ENCODE results near the gene LARP4B.

LARP4B gene

GRCh38 chr10:896982-897381 lies 34.5 kb downstream of the LARP4B start:
- peaks cover 0 to 3% of the 10 kb centered on the region in 2 experiments; a peak in 2 of 3 replicates for H3K36me3 ChIP-seq (ENCODE audit: control insufficient read depth in 2 of 2, insufficient read depth in 1 of 2, low read length in 2 of 2)
- H3K9me3 ChIP-seq (ENCODE audit: control insufficient read depth, insufficient read depth, low read depth, low read length): no peaks in the 10 kb centered on the region
- no peak for TF ChIP-seq OVOL3 (tag by site-specific recombination; IDR thresholded peaks at IDR 0.05)
- TF ChIP-seq ZBTB8A (tag by site-specific recombination; IDR thresholded peaks at IDR 0.05): no peak
- no peak for TF ChIP-seq ZBTB26 (tag by site-specific recombination; optimal IDR thresholded peaks at IDR 0.05)
- TF ChIP-seq ZNF426 (tag by site-specific recombination; IDR thresholded peaks at IDR 0.05): no peak
- TF ChIP-seq ZNF423 (tag by site-specific recombination; IDR thresholded peaks at IDR 0.05): no peak
- no peak for TF ChIP-seq ZNF843 (tag by site-specific recombination; IDR thresholded peaks at IDR 0.05)
- TF ChIP-seq, protein P1, sequence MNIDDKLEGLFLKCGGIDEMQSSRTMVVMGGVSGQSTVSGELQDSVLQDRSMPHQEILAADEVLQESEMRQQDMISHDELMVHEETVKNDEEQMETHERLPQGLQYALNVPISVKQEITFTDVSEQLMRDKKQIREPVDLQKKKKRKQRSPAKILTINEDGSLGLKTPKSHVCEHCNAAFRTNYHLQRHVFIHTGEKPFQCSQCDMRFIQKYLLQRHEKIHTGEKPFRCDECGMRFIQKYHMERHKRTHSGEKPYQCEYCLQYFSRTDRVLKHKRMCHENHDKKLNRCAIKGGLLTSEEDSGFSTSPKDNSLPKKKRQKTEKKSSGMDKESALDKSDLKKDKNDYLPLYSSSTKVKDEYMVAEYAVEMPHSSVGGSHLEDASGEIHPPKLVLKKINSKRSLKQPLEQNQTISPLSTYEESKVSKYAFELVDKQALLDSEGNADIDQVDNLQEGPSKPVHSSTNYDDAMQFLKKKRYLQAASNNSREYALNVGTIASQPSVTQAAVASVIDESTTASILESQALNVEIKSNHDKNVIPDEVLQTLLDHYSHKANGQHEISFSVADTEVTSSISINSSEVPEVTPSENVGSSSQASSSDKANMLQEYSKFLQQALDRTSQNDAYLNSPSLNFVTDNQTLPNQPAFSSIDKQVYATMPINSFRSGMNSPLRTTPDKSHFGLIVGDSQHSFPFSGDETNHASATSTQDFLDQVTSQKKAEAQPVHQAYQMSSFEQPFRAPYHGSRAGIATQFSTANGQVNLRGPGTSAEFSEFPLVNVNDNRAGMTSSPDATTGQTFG (tag by site-specific recombination; IDR thresholded peaks at IDR 0.05; ENCODE audit: borderline replicate concordance): no peak
- no peak for TF ChIP-seq ZNF658 (tag by site-specific recombination; IDR thresholded peaks at IDR 0.05)
- TF ChIP-seq OSR2 (tag by site-specific recombination; IDR thresholded peaks at IDR 0.05): no peak
- TF ChIP-seq ZNF660 (tag by site-specific recombination; IDR thresholded peaks at IDR 0.05): no peak
- no peak for TF ChIP-seq GLI2 (tag by site-specific recombination; IDR thresholded peaks at IDR 0.05; ENCODE audit: borderline replicate concordance, low read depth)
- no peak for TF ChIP-seq TCF7L2 (IDR thresholded peaks at IDR 0.05; ENCODE audit: borderline replicate concordance, low read depth, low read length)
- TF ChIP-seq YY1 (tag by site-specific recombination; IDR thresholded peaks at IDR 0.05): no peak
- TF ChIP-seq ZNF302 (tag by site-specific recombination; IDR thresholded peaks at IDR 0.05; ENCODE audit: low read depth): no peak
- TF ChIP-seq, protein P2, sequence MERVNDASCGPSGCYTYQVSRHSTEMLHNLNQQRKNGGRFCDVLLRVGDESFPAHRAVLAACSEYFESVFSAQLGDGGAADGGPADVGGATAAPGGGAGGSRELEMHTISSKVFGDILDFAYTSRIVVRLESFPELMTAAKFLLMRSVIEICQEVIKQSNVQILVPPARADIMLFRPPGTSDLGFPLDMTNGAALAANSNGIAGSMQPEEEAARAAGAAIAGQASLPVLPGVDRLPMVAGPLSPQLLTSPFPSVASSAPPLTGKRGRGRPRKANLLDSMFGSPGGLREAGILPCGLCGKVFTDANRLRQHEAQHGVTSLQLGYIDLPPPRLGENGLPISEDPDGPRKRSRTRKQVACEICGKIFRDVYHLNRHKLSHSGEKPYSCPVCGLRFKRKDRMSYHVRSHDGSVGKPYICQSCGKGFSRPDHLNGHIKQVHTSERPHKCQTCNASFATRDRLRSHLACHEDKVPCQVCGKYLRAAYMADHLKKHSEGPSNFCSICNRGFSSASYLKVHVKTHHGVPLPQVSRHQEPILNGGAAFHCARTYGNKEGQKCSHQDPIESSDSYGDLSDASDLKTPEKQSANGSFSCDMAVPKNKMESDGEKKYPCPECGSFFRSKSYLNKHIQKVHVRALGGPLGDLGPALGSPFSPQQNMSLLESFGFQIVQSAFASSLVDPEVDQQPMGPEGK (tag by site-specific recombination; IDR thresholded peaks at IDR 0.05): no peak
- TF ChIP-seq ZNF292 (tag by site-specific recombination; IDR thresholded peaks at IDR 0.05; ENCODE audit: borderline replicate concordance, low read depth): no peak
- TF ChIP-seq, protein P3, sequence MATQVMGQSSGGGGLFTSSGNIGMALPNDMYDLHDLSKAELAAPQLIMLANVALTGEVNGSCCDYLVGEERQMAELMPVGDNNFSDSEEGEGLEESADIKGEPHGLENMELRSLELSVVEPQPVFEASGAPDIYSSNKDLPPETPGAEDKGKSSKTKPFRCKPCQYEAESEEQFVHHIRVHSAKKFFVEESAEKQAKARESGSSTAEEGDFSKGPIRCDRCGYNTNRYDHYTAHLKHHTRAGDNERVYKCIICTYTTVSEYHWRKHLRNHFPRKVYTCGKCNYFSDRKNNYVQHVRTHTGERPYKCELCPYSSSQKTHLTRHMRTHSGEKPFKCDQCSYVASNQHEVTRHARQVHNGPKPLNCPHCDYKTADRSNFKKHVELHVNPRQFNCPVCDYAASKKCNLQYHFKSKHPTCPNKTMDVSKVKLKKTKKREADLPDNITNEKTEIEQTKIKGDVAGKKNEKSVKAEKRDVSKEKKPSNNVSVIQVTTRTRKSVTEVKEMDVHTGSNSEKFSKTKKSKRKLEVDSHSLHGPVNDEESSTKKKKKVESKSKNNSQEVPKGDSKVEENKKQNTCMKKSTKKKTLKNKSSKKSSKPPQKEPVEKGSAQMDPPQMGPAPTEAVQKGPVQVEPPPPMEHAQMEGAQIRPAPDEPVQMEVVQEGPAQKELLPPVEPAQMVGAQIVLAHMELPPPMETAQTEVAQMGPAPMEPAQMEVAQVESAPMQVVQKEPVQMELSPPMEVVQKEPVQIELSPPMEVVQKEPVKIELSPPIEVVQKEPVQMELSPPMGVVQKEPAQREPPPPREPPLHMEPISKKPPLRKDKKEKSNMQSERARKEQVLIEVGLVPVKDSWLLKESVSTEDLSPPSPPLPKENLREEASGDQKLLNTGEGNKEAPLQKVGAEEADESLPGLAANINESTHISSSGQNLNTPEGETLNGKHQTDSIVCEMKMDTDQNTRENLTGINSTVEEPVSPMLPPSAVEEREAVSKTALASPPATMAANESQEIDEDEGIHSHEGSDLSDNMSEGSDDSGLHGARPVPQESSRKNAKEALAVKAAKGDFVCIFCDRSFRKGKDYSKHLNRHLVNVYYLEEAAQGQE (tag by site-specific recombination; IDR thresholded peaks at IDR 0.05): no peak
- POLR2A ChIA-PET: interaction anchor here (0.6 kb wide), 1 partner anchor 271 kb away, joined by 3 read pairs; no protein-coding TSS in a partner anchor
- no peak overlapping the region for H3K4me3 ChIP-seq (ENCODE audit: low read depth, low read length)
- no peak overlapping the region for H3K27ac ChIP-seq (ENCODE audit: extremely low read depth, low read depth, low read length)
- peaks cover 4% of the 10 kb centered on the region; the same call in 1 of the 2 replicates for H3K4me1 ChIP-seq (ENCODE audit: control insufficient read depth, insufficient read depth, low read length)
- CTCF ChIA-PET: no interaction called here
